Sigmoid colon (tissue), 4 donors: Measurements from ENCODE around the gene DIPK1A.

Experiments
- CTCF ChIP-seq, 4 experiments: fragments of 450-650 bp in 3 of 4; fragments of 200-600 bp in 1 of 4; IDR thresholded peaks; one replicate each; pipeline ENCODE4 v1.5.1; 2016 to 2019; ENCODE audit warnings: antibody characterized with exemption in 4 of 4, mild to moderate bottlenecking in 3 of 4, moderate library complexity in 2 of 4
- EP300 ChIP-seq, 4 donors: sonication (generic); formaldehyde crosslinking; IDR thresholded peaks; one replicate each; pipeline ENCODE4 v1.6.1; 2017; ENCODE audit warnings: antibody characterized with exemption in 4 of 4
- POLR2A ChIP-seq, 2 donors: fragments of 450-650 bp; IDR thresholded peaks; one replicate each; pipeline ENCODE4 v1.6.1; 2016; ENCODE audit warnings: antibody characterized with exemption in 2 of 2, mild to moderate bottlenecking in 2 of 2, moderate library complexity in 2 of 2
- POLR2AphosphoS5 ChIP-seq, 4 donors: sonication (generic); formaldehyde crosslinking; IDR thresholded peaks; one replicate each; pipeline ENCODE4 v1.6.1; 2017; ENCODE audit warnings: antibody characterized with exemption in 4 of 4

GRCh38 chr1:92855236-92855635 is 106.0 kb downstream of the DIPK1A start:
- TF ChIP-seq CTCF (IDR thresholded peaks at IDR 0.05) (no peak), POLR2AphosphoS5 (IDR thresholded peaks at IDR 0.05) (no peak), EP300 (IDR thresholded peaks at IDR 0.05) (no peak), POLR2A (IDR thresholded peaks at IDR 0.05) (no peak)
